Testis (tissue), 3 donors: ENCODE results near the gene NCS1. TPM values are rescaled to one million over a fixed set of nuclear protein-coding genes. Genes with fewer than 3 reads are reported as not detected.

ENCODE experiments used
- DNase-seq: peaks from one replicate; pipeline ENCODE4 v3.0.0-alpha.2; 2019
- H3K27ac ChIP-seq, 2 donors: fragments of 200-600 bp; sonication (generic); one replicate each; pipeline ENCODE4 v1.5.1; 2019
- H3K27me3 ChIP-seq: fragments of 200-600 bp; sonication (generic); one replicate; pipeline ENCODE4 v1.5.1; 2019
- H3K36me3 ChIP-seq: fragments of 200-600 bp; sonication (generic); one replicate; pipeline ENCODE4 v1.5.1; 2017; ENCODE audit warnings: low read depth; ENCODE audit errors: missing control alignments
- H3K4me1 ChIP-seq: fragments of 200-600 bp; sonication (generic); one replicate; pipeline ENCODE4 v1.5.1; 2019
- H3K4me3 ChIP-seq, 2 donors: fragments of 200-600 bp; sonication (generic); one replicate each; pipeline ENCODE4 v1.5.1; 2017 to 2019
- H3K9me3 ChIP-seq: fragments of 200-600 bp; sonication (generic); one replicate; pipeline ENCODE4 v1.5.1; 2017
- CTCF ChIP-seq, 3 experiments: fragments of 450-650 bp in 2 of 3; fragments of 200-600 bp in 1 of 3; sonication (generic) in 1 of 3; IDR thresholded peaks; one replicate each; pipeline ENCODE4 v1.5.1; 2016 to 2019; ENCODE audit warnings: antibody characterized with exemption in 3 of 3, mild to moderate bottlenecking in 2 of 3, moderate library complexity in 1 of 3
- POLR2A ChIP-seq: fragments of 450-650 bp; IDR thresholded peaks from one replicate; pipeline ENCODE4 v1.6.1; 2017; ENCODE audit warnings: antibody characterized with exemption, mild to moderate bottlenecking, moderate library complexity
- WGBS, 2 donors: methylation state at CpG; one replicate each; pipeline ENCODE4 v1.1.5; 2018; 5-methylcytosine and 5-hydroxymethylcytosine counted together
- intact Hi-C: fragments of 100-400 bp; cut with DNase I; formaldehyde crosslinking; loops from one replicate; pipeline ENCODE4 v1.15.1; 2023; ENCODE audit warnings: low total_unique reads
- polyA plus RNA-seq: library from polyadenylated mRNA; stranded (reverse); fragments of 350-450 nt; fragmentation: Illumina TruSeq; extraction: RNeasy Lipid Tissue Mini Kit (QIAGEN cat#74804); gene quantifications from one replicate; pipeline ENCODE4 v1.2.3, GENCODE V29; 2014; ENCODE audit warnings: low read depth, low replicate concordance; ENCODE audit not compliant: insufficient read depth
- total RNA-seq, 2 donors: library from RNA; depleted of rRNA; stranded (reverse); fragments of >200 nt; gene quantifications; one replicate each; pipeline ENCODE4 v1.2.3, GENCODE V29; 2016

NCS1 gene
- total and polyA plus RNA-seq, 3 donors from 2014 or later = 5.2 to 13.0 (median 5.2) TPM

- TF ChIP-seq POLR2A (no peak), CTCF (IDR thresholded peaks at IDR 0.05) (no peak)
- peaks cover 1% of the 10 kb centered on the region for H3K4me1 ChIP-seq
- intact Hi-C loops = no loop called here
These were observed 42.7 kb downstream of the NCS1 start for GRCh38 chr9:130214776-130215340.

GRCh38 chr9:130215341-130216119, 43.3 kb downstream of the NCS1 start:
- Histone ChIP-seq H3K9me3 (no peaks in the 10 kb centered on the region), H3K4me3 (no peak overlapping the region), H3K4me1 (peaks cover 5% of the 10 kb centered on the region), H3K36me3 (no peaks in the 10 kb centered on the region), H3K27ac (no peak overlapping the region), H3K27me3 (no peaks in the 10 kb centered on the region)
- no peak for DNase-seq
- TF ChIP-seq CTCF (IDR thresholded peaks at IDR 0.05) = no peak
- no peak for TF ChIP-seq POLR2A
- WGBS, 2 donors = 85 to 86% methylated on average over 15 to 16 of the region's 16 CpGs
- intact Hi-C loops = no loop called here

More at GRCh38 chr9:130214776-130215340, 42.7 kb downstream of the NCS1 start:
- Histone ChIP-seq H3K27ac (no peak overlapping the region), H3K27me3 (no peaks in the 10 kb centered on the region), H3K9me3 (no peaks in the 10 kb centered on the region), H3K4me3 (no peak overlapping the region), H3K36me3 (no peaks in the 10 kb centered on the region)
- WGBS, 2 donors = 70 to 89% methylated on average over 3 of the region's 3 CpGs
- DNase-seq = no peak

GRCh38 chr9:130217838-130218237, 45.6 kb downstream of the NCS1 start:
- H3K27ac ChIP-seq = no peak overlapping the region
- intact Hi-C loops = no loop called here

GRCh38 chr9:130219661-130220096, 47.5 kb downstream of the NCS1 start:
- intact Hi-C loops = no loop called here
- Histone ChIP-seq H3K9me3 (no peaks in the 10 kb centered on the region), H3K36me3 (no peaks in the 10 kb centered on the region), H3K27ac (no peak overlapping the region), H3K4me1 (peaks cover 5% of the 10 kb centered on the region), H3K4me3 (no peak overlapping the region), H3K27me3 (no peaks in the 10 kb centered on the region)
- WGBS, 2 donors = 68 to 88% methylated on average over 5 to 14 of the region's 16 CpGs
- TF ChIP-seq CTCF (IDR thresholded peaks at IDR 0.05) (no peak), POLR2A (no peak)
- DNase-seq = no peak

More at GRCh38 chr9:130217838-130218237, 45.6 kb downstream of the NCS1 start:
- H3K4me1 ChIP-seq = peaks cover 5% of the 10 kb centered on the region
- DNase-seq = no peak
- TF ChIP-seq CTCF (IDR thresholded peaks at IDR 0.05) (no peak), POLR2A (no peak)
- H3K4me3 ChIP-seq = no peak overlapping the region
- H3K9me3 ChIP-seq = no peaks in the 10 kb centered on the region
- H3K36me3 ChIP-seq = no peaks in the 10 kb centered on the region
- H3K27me3 ChIP-seq = no peaks in the 10 kb centered on the region
- 91 to 94% methylated on average over 9 to 10 of the region's 10 CpGs for WGBS, 2 donors
